Aorta (tissue), 5 donors: ENCODE data around the gene CHAT. TPM values are rescaled to one million over a fixed set of nuclear protein-coding genes. Genes with fewer than 3 reads are reported as not detected.
A peak's percentile ranks its signal among the peaks of the same experiment; 100 is the strongest.

Experiments used
- ATAC-seq: fragments of 200-7000 bp; cut with Tn5 transposase; one replicate; pipeline ENCODE4 v1.9.1; 2022; ENCODE audit warnings: moderate library complexity; ENCODE audit not compliant: low FRiP score
- DNase-seq, 2 donors: peaks; one replicate each; pipeline ENCODE4 v3.0.0-alpha.2; 2020
- H3K27ac ChIP-seq, 2 donors: one replicate each; pipeline ENCODE4 v1.5.1; 2013; ENCODE audit warnings: low read length in 2 of 2, mild to moderate bottlenecking in 2 of 2, moderate library complexity in 2 of 2, control low read depth in 1 of 2, inconsistent platforms in 1 of 2, low read depth in 1 of 2
- H3K27me3 ChIP-seq, 2 donors: one replicate each; pipeline ENCODE4 v1.6.1; 2013; ENCODE audit warnings: control low read depth in 1 of 2, low read length in 1 of 2, mild to moderate bottlenecking in 1 of 2, moderate library complexity in 1 of 2; ENCODE audit not compliant: insufficient read depth in 2 of 2, control insufficient read depth in 1 of 2
- H3K36me3 ChIP-seq, 2 donors: one replicate each; pipeline ENCODE4 v1.6.1; 2013; ENCODE audit warnings: control low read depth in 1 of 2, low read length in 1 of 2, mild to moderate bottlenecking in 1 of 2; ENCODE audit not compliant: insufficient read depth in 2 of 2, control insufficient read depth in 1 of 2
- H3K4me1 ChIP-seq, 2 donors: one replicate each; pipeline ENCODE4 v1.6.1; 2013; ENCODE audit warnings: low read length in 2 of 2, control low read depth in 1 of 2, mild to moderate bottlenecking in 1 of 2, moderate library complexity in 1 of 2; ENCODE audit not compliant: insufficient read depth in 2 of 2, control insufficient read depth in 1 of 2
- H3K4me3 ChIP-seq, 2 donors: one replicate each; pipeline ENCODE4 v1.5.1; 2013; ENCODE audit warnings: low read length in 2 of 2, control low read depth in 1 of 2, mild to moderate bottlenecking in 1 of 2
- H3K9me3 ChIP-seq: one replicate; pipeline ENCODE4 v1.6.1; 2013; ENCODE audit warnings: mild to moderate bottlenecking, low read length; ENCODE audit not compliant: control insufficient read depth
- WGBS, 2 donors: extraction: QIAGEN DNeasy Blood & Tissue Kit; methylation state at CpG; one replicate each; pipeline ENCODE4 v1.1.7; 2013; 5-methylcytosine and 5-hydroxymethylcytosine counted together
- intact Hi-C, 2 donors: fragments of 100-400 bp; cut with DNase I; formaldehyde crosslinking; loops; one replicate each; pipeline versions ENCODE4 v1.14.2 to v1.15.0; 2022
- polyA plus RNA-seq, 2 donors: library from polyadenylated mRNA; stranded (reverse); fragments of 200-250 nt; gene quantifications; one replicate each; pipeline ENCODE4 v1.2.3, GENCODE V29; 2013
- total RNA-seq, 2 donors: library from RNA; stranded (reverse); fragmentation: NEBNext Ultra II Directional; extraction: Animal tissue kit (Norgen Biotek cat#: 25700); gene quantifications; one replicate each; pipeline ENCODE4 v1.2.1, GENCODE V29; 2021
- donor health status: healthy with polysubstance abuse.
- donor health status: Bipolar disorder and iron deficiency.
- donor health status: DM: no; HTN: no; CAD: no.
- donor health status: DM: no; HTN: no; CAD: no.
- donor health status: DM: yes; HTN: yes; CAD: no.

The CHAT gene
- total and polyA plus RNA-seq, 4 donors = not detected

DNA sequence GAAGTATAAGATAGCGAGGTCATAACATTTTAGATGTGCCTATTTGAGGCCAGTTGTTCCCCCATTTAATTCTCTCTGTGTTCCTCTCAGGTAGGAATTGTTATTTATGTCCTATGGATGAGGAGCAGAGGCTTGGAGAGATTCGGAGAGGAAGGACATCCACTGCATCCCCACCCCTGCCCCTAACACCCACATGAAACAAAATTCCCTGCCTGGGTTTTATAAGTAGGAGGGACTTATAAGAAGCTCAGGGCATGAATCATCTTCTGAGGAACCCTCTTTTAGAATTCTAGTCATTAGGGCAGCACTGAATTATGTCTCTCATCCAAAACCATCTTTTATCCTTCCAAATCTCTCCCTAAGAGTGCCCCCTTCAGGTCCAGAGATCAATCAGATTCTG, 5.0 kb downstream of the CHAT start:
- no peak overlapping the region for H3K27ac ChIP-seq
- WGBS, 2 donors = 64 to 76% methylated on average over 2 of the region's 2 CpGs
- H3K27me3 ChIP-seq = no peaks in the 10 kb centered on the region
- H3K36me3 ChIP-seq = no peaks in the 10 kb centered on the region
- ATAC-seq (no peak), DNase-seq (no peak)
- intact Hi-C loops = no loop called here
- no peaks in the 10 kb centered on the region for H3K4me1 ChIP-seq
- no peaks in the 10 kb centered on the region for H3K9me3 ChIP-seq
- no peak overlapping the region for H3K4me3 ChIP-seq

GRCh38 chr10:49619613-49620012, 5.8 kb downstream of the CHAT start:
- no peak for ATAC-seq
- Histone ChIP-seq H3K4me3 (no peak overlapping the region), H3K9me3 (no peaks in the 10 kb centered on the region), H3K27me3 (no peaks in the 10 kb centered on the region), H3K27ac (no peak overlapping the region), H3K36me3 (no peaks in the 10 kb centered on the region), H3K4me1 (no peaks in the 10 kb centered on the region)
- WGBS, 2 donors = 62 to 68% methylated on average over 10 of the region's 10 CpGs
- intact Hi-C loops = no loop called here
- peak; percentile 19 to 51 for DNase-seq

DNA sequence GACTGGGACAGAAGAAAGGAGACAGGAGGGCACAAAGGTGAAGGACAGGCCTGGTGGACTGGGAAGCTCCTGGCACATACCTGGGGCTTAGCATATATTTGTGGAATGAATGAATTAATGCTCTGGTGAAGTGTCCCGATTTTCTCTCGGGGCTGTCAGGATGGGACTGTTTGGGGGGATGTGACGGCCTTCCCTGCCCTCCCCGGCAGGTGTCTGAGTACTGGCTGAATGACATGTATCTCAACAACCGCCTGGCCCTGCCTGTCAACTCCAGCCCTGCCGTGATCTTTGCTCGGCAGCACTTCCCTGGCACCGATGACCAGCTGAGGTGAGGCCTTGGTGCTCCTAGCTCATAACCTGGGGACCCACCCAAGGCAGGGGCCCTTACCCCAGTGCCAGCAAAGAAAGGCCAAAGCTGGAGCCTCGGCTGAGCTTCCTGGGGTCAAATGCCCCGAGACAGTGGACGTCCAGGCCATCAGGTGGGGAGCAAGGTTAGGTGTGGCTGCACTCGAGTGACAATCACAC, 6.5 kb downstream of the CHAT start:
- DNase-seq (peak; percentile 36 to 48), ATAC-seq (no peak)
- Histone ChIP-seq H3K4me3 (no peak overlapping the region), H3K36me3 (no peaks in the 10 kb centered on the region), H3K9me3 (no peaks in the 10 kb centered on the region), H3K4me1 (no peaks in the 10 kb centered on the region), H3K27ac (no peak overlapping the region), H3K27me3 (no peaks in the 10 kb centered on the region)
- WGBS, 2 donors = 85 to 89% methylated on average over 12 of the region's 12 CpGs
- intact Hi-C loops = no loop called here

- peak; percentile 25 to 56 for DNase-seq
- H3K27me3 ChIP-seq = no peaks in the 10 kb centered on the region
Measured at GRCh38 chr10:49620841-49621378, 7.1 kb downstream of the CHAT start.

GRCh38 chr10:49621561-49621960, 7.7 kb downstream of the CHAT start:
- WGBS, 2 donors = 39 to 59% methylated on average over 6 of the region's 6 CpGs
- intact Hi-C loops = no loop called here
- DNase-seq (peak; percentile 13 to 31), ATAC-seq (no peak)
- H3K27me3 ChIP-seq = no peaks in the 10 kb centered on the region
- no peaks in the 10 kb centered on the region for H3K4me1 ChIP-seq
- H3K9me3 ChIP-seq = no peaks in the 10 kb centered on the region
- no peak overlapping the region for H3K27ac ChIP-seq
- H3K36me3 ChIP-seq = no peaks in the 10 kb centered on the region
- no peak overlapping the region for H3K4me3 ChIP-seq

More at GRCh38 chr10:49620841-49621378, 7.1 kb downstream of the CHAT start:
- Histone ChIP-seq H3K4me1 (no peaks in the 10 kb centered on the region), H3K36me3 (no peaks in the 10 kb centered on the region), H3K9me3 (no peaks in the 10 kb centered on the region), H3K4me3 (no peak overlapping the region), H3K27ac (no peak overlapping the region)
- 44 to 47% methylated on average over 6 of the region's 6 CpGs for WGBS, 2 donors
- no peak for ATAC-seq
- intact Hi-C loops = no loop called here

DNA sequence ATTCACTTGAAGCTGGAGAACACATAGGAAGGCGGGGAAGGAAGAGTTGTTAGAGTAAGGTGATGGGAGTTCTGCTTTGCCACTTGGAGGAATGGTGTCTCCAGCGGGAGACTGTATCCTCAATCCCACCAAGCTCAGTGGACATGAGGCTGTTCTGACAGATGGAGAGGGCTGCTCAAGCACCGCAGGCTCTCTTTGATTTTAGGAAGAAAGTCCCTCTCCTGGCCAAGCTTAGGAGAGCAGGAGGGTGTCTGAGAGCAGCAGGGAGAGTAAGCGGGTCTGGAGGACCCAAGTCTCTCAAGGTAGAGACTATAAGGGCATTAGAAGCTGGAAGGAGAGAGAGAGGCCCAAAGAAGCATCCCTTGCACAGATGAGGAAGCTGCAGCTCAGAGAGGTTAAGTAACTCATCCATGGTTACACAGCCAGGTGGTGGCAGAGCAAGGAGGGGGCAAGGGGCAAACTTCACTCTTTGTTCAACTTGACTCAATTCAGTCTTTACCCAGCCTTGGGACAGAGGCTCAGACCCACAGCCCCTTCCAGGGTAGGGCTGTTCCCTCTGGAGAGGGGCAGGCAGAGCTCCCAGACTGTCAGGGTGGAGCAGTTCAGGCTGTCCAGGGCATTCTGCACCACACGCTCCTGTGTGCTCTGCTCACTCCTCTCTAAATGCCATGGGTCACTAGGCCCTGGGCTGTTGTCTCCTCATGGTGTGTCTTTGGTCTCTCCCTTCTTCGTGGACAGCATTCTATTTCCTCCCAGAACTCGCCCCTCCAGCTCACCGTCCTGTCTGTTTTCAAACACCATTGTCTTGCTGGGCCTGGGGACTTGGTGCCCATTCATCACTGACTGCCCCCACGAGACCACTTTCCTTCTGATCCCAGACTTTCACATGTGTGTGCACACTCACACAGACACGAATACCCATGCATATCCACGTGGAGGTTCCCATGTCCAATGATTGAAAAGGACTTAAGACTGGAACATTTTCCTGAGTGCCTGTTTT, 8.9 kb downstream of the CHAT start:
- no peaks in the 10 kb centered on the region for H3K36me3 ChIP-seq
- no peaks in the 10 kb centered on the region for H3K4me1 ChIP-seq
- 67 to 70% methylated on average over 11 of the region's 11 CpGs for WGBS, 2 donors
- H3K9me3 ChIP-seq = no peaks in the 10 kb centered on the region
- ATAC-seq (no peak), DNase-seq (peak; percentile 8 to 55)
- H3K4me3 ChIP-seq = no peak overlapping the region
- intact Hi-C loops = no loop called here
- H3K27me3 ChIP-seq = no peaks in the 10 kb centered on the region
- H3K27ac ChIP-seq = no peak overlapping the region

DNA sequence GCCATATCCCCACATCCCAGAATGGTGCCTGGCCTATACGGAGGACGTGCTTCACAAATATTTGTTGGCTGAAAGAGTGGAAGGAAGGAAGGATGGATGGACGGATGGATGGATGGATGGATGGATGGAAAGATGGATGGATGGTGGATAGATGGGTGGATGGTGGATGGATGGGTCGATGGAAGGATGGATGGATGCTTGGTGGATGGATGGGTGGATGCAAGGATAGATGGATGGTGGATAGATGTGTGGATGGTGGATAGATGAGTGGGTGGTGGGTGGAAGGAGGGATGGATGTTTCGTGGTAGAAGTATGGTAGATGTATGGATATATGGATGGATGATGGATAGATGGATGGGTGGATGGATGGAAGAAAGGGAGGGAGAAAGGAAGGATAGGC, 10.8 kb downstream of the CHAT start:
- H3K27ac ChIP-seq = no peak overlapping the region
- H3K4me3 ChIP-seq = no peak overlapping the region
- WGBS, 2 donors = 60 to 62% methylated on average over 5 of the region's 5 CpGs
- no peaks in the 10 kb centered on the region for H3K9me3 ChIP-seq
- ATAC-seq = no peak
- peak in 1 of 2 donors; percentile 2 for DNase-seq
- intact Hi-C loops = no loop called here
- H3K36me3 ChIP-seq = no peaks in the 10 kb centered on the region
- H3K27me3 ChIP-seq = no peaks in the 10 kb centered on the region
- no peaks in the 10 kb centered on the region for H3K4me1 ChIP-seq

DNA sequence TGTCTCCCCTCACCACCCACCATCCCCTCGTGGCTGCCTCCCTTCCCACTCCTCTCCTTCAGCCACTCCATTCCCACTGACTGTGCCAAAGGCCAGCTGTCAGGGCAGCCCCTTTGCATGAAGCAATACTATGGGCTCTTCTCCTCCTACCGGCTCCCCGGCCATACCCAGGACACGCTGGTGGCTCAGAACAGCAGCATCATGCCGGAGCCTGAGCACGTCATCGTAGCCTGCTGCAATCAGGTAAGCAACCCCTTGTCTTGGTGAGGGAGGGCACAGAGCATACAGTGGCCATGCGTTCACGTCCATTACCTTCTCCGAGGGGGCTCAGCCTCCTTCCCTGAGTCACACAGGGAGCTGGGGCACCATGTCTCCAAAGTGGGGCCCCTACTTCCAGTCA, 11.6 kb downstream of the CHAT start:
- WGBS, 2 donors = 83 to 87% methylated on average over 10 of the region's 10 CpGs
- Histone ChIP-seq H3K27me3 (no peaks in the 10 kb centered on the region), H3K36me3 (no peaks in the 10 kb centered on the region), H3K4me1 (no peaks in the 10 kb centered on the region), H3K9me3 (no peaks in the 10 kb centered on the region), H3K4me3 (no peak overlapping the region), H3K27ac (no peak overlapping the region)
- intact Hi-C loops = no loop called here
- DNase-seq = peak; percentile 24 to 66
- ATAC-seq = no peak
